GM18511 (cell line): ENCODE data around the gene SRRM3.
"Not testable (repeated sequence)": the region's sequence is repeated elsewhere in the genome, so short reads cannot be mapped to it uniquely, and the experiment has no call there.

Source experiments
- ATAC-seq: cut with Tn5 transposase; IDR thresholded peaks from one replicate; pipeline ENCODE4 v1.9.1; 2021; ENCODE audit warnings: mild to moderate bottlenecking, moderate library complexity; ENCODE audit not compliant: unreplicated experiment

SRRM3 gene

GRCh38 chr7:76187272-76187671 lies 14.4 kb upstream of the SRRM3 start:
- ATAC-seq, result no peak

GRCh38 chr7:76189276-76189675 lies 12.4 kb upstream of the SRRM3 start:
- ATAC-seq, result no peak

- no peak for ATAC-seq
Observed at GRCh38 chr7:76191783-76192240, 9.9 kb upstream of the SRRM3 start.

DNA sequence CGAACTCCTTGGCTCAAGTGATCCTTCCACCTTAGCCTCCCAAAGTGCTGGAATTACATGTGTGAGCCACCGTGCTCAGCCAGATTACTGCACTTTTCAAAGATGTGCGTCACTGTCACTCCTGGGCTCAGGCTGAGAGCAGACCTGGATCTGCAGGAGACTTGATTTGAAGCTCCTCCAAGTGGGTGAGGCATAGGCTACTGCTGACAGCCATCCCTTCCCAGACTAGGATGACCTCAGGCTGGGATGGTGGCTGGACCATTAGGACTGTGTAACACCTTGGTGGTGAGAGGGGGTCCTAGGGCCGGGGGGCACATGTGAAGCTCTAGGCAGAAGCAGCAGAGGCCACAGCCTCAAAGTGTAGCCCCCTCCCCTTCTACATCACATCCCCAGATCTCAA lies 8.2 kb upstream of the SRRM3 start:
- no peak for ATAC-seq

GRCh38 chr7:76193883-76194282 lies 7.8 kb upstream of the SRRM3 start:
- no peak for ATAC-seq

DNA sequence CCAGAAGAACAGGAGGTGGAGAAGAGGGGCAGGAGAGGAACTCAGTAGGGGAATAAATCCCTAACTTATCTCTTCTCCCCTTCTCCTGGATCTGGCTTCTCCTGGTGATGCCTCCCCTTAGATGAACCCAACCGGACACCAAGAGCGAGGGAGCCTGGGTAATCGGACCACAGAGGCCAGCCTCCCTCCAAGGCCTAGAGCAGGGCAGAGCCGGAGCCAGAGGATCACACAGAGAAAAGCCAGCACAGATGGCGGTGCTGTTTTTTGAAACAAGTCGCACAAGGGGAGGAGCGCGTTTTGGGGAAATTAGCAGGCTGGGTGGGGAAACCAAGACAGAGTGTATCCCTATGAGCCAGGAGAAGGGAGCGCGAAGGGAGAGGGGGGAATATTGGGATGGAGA lies 4.9 kb upstream of the SRRM3 start:
- ATAC-seq, result no peak

GRCh38 chr7:76198202-76198601 lies 3.5 kb upstream of the SRRM3 start:
- no peak for ATAC-seq

DNA sequence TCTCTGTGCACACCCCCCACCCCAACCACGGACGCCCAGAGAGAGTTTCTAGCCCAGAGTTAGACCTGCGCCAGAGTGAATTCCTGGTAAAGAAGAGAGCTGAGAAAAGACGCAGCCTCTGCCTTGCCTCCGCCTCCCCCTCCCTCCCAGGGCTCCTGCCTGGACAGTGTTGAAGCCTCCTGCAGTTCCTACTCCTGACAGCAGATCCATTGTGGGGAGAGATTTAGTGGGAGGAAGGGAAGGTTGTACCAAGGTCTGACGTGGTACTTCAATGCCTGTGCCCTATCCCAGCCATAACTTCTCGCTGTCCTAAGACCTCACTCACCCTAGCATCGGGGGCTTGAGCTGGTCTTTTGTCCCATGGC lies 952 bp downstream of the SRRM3 start:
- no peak for ATAC-seq

DNA sequence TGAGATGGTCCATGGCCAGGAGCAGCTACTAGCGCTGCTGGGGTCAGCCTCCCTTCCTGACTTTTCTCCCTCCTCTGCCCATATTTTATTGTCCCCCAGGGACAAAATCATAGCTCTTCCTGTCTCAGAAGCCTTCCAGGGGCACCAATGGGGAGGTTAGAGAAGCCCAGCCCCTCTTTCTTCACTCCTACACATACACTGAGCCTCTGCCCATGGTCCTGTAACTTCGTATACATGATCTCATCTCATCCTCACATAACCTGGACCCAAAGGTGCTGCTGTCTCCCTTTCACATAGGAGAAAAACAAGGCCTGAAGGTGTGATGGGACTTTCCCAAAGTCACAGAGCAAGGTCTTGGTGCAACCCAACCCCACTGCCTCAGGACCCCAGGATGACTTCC lies 2.5 kb downstream of the SRRM3 start:
- ATAC-seq, result no peak

DNA sequence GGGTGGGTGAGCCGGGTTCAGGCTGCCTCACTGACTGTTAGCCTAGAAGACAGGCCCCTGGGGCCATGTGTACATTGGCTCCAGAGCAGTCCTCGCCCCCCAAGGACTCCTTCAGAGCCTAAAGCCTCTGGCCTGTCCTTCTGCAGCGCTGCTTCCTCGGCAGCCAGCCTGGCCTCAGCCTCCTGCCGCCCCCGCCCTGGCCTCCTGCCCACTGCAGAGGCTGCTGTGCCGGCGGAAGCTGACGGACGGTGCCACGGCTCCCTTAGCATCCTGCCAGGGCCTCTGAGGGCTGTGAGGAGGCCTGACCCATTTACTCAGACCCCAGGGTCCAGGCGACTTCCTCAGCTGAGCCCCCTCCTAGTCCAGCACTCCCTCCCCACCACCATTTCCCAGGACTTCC lies 4.9 kb downstream of the SRRM3 start:
- no peak for ATAC-seq

DNA sequence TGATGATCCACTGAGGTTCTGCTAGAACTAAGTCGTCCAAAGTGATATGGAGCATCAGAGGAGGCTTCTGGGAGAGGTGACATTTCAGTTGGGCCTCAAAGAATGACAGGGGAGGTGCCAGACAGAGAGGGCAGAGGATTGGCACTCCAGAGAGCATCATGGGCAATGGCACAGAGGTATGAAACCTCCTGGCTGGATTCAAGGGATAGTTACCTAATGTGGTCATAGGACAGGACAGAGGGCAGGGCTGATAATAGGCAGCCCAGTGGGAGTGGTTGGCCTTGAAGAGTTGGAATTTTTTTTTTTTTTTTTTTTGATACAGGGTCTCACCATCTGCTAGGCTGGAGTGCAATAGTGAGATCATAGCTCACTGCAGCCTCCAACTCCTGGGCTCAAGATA lies 7.6 kb downstream of the SRRM3 start:
- no peak for ATAC-seq

GRCh38 chr7:76211216-76211615 lies 9.5 kb downstream of the SRRM3 start:
- no peak for ATAC-seq

DNA sequence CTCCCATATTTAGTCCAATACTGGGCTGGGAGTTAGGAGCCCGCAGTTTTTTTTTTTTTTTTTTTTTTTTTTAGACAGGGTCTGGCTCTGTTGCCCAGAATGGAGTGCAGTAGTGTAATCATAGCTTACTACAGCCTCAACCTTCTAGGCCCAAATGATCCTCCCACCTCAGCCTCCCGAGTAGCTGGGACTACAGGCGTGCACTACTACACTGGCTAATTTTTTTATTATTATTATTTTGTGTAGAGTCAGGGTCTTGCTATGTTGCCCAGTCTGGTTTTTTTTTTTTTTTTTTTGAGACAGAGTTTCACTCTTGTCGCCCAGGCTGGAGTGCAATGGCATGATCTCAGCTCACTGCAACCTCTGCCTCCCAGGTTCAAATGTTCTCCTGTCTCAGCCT lies 13.7 kb downstream of the SRRM3 start:
- ATAC-seq, result not testable (repeated sequence)

DNA sequence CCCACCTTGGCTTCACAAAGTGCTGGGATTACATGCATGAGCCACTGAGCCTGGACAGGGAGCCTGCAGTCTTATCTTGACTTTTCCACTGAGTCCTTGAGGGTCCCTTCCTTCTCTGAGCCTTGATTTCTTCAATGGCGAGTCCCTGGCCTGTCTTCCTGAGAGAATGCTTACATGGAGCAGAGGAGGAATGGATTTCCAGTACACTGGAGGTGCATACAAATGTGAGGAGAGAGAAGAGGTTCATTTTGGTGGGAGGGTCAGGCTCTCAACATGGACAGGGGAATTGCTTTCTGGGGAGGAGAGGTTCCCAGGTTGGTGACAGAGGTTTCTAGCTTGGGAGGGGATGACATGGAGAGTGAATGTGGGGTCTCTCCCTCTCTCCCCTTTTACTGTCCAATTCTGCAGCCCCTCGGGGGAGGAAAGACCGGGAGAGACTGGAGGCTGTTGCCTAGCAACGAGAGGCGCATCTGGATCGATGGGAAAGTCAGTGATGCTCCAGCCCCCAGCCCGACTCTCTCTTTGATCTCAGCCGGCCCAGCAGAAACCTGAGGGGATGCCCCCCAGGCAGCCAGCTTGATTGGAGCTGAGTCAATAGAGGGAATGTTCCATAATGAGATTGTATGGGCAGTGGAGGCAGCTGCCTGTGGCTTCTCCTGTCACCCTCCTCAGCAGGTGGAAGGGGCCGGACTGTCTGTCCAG lies 14.8 kb downstream of the SRRM3 start:
- no peak for ATAC-seq

GRCh38 chr7:76217942-76218566 lies 16.4 kb downstream of the SRRM3 start:
- ATAC-seq, result no peak

DNA sequence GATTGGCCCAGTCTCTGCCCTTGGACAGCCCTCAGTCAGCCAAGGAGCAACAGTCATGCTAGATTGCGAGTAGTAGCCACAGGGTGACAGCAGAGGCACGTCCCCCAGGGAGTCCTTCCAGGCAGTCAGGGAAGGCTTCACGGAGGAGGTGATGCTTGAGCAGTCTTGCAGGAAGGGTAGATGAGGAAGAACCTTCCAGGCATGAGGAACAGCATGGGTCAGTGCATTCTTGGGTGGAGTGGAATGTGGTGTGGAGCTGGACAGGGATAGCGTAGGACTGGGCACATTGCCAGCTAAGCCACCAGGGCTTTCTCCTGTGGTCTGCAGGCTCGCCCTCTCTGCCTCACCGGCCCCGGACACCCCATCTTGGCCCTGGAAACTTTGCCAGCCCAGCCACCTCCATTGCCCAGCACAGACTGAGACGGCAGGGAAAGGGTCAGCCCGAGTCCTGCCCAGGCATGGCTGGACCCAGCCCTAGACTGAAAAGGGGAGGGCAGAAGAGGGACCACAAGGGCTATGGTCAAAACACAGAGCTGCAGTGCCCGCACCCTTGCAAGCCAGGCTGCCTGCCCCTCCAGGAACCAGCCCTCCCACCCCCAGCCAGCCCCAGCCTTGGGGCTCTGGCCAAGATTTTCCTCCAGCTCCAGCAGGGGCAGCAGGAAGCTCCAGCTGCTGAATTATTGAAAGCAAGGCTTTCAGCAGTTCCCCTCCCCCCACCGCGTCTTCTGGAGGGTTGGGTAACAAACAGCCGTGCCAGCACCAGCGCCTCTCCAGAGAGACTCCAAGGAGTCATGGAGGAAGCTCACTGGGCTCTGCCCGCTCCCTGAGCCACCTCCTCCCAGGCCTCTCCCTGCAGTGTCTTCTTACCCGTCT lies 18.7 kb downstream of the SRRM3 start:
- ATAC-seq, result no peak

DNA sequence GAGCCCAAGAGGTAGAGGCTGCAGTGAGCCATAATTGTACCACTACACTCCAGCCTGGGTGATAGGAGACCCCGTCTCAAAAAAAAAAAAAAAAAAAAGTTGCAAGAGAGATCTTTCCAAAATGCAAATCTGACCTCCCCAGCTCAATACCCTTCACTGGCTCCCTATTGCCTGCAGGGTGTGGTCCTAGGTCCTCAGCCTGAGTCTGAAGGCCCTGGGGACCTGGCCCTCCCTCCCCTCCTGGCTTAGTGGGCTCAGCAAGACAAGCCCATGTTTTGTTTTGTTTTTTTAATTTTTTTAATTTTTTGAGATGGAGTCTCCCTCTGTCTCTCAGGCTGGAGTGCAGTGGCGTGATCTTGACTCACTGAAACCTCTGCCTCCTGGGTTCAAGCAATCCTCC lies 20.6 kb downstream of the SRRM3 start:
- no peak for ATAC-seq

GRCh38 chr7:76222839-76223238 lies 21.1 kb downstream of the SRRM3 start:
- no peak for ATAC-seq

GRCh38 chr7:76223286-76223972 lies 21.7 kb downstream of the SRRM3 start:
- no peak for ATAC-seq

DNA sequence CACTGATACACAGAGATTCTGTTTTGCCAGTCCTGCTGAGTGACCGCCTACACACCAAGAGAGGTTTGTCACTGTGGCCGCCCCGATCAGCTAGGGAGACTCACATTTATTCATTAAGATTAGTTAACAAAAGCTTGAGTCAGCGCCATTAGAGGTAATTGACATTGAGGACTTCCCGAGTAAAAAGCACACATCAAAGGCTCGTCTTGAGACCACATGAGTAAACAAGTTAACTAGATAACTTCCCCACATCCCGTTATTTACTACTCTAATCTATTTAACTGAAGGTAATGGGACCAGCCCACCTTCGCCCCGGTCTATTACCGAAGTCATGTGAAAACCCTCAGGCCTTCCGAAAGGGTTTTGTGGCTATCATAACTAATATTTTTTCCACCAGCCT lies 23.0 kb downstream of the SRRM3 start:
- no peak for ATAC-seq

GRCh38 chr7:76225379-76225778 lies 23.7 kb downstream of the SRRM3 start:
- no peak for ATAC-seq
